Measurements from ENCODE around the gene MYO9B. TPM values are rescaled to one million over a fixed set of nuclear protein-coding genes. Genes with fewer than 3 reads are reported as not detected.
A peak's percentile ranks its signal among the peaks of the same experiment; 100 is the strongest.

MYO9B gene
- total RNA-seq, 1 experiment from 2014 or later: 94.3 TPM

DNA sequence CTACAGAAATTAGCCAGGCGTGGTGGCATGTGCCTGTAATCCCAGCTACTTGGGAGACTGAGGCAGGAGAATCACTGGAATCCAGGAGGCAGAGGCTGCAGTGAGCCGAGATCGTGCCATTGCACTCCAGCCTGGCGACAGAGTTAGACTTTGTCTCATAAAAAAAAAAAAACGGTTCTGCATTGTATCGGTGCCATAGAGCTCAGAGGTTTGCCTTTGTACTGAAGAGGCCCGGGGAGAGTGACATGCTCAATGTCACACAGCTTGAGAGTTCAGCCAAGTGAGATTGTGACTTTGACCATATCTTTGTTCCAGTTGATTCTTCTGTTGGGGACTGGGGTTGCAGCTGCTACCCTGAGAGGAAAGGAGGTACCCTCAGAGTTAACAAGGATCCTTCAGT is 4.7 kb upstream of the MYO9B start:
- Mint-ChIP-seq H3K36me3 (peaks cover 40% of the 10 kb centered on the region), H3K4me1 (peaks cover 39% of the 10 kb centered on the region), H3K27ac (no peak overlapping the region; the same call in 1 of the 2 replicates), H3K9me3 (no peaks in the 10 kb centered on the region), H3K4me3 (no peak overlapping the region), H3K27me3 (ENCODE audit: low read depth) (no peaks in the 10 kb centered on the region)
- DNase-seq (ENCODE audit: low spot score) (no peak), ATAC-seq (no peak)
- TF ChIP-seq, protein P1, sequence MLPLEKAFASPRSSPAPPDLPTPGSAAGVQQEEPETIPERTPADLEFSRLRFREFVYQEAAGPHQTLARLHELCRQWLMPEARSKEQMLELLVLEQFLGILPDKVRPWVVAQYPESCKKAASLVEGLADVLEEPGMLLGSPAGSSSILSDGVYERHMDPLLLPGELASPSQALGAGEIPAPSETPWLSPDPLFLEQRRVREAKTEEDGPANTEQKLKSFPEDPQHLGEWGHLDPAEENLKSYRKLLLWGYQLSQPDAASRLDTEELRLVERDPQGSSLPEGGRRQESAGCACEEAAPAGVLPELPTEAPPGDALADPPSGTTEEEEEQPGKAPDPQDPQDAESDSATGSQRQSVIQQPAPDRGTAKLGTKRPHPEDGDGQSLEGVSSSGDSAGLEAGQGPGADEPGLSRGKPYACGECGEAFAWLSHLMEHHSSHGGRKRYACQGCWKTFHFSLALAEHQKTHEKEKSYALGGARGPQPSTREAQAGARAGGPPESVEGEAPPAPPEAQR (CRISPR knock-in tag; IDR thresholded peaks at IDR 0.05): no peak
- TF ChIP-seq SMAD4 (CRISPR knock-in tag; IDR thresholded peaks at IDR 0.05) (no peak), RELA (CRISPR knock-in tag; IDR thresholded peaks at IDR 0.05; ENCODE audit: borderline replicate concordance) (no peak), OVOL2 (CRISPR knock-in tag; IDR thresholded peaks at IDR 0.05; ENCODE audit: borderline replicate concordance) (no peak), ZNF138 (CRISPR knock-in tag; conservative IDR thresholded peaks at IDR 0.05) (no peak), ELF4 (CRISPR knock-in tag; IDR thresholded peaks at IDR 0.05; ENCODE audit: low read depth) (no peak)
- TF ChIP-seq, protein P2, sequence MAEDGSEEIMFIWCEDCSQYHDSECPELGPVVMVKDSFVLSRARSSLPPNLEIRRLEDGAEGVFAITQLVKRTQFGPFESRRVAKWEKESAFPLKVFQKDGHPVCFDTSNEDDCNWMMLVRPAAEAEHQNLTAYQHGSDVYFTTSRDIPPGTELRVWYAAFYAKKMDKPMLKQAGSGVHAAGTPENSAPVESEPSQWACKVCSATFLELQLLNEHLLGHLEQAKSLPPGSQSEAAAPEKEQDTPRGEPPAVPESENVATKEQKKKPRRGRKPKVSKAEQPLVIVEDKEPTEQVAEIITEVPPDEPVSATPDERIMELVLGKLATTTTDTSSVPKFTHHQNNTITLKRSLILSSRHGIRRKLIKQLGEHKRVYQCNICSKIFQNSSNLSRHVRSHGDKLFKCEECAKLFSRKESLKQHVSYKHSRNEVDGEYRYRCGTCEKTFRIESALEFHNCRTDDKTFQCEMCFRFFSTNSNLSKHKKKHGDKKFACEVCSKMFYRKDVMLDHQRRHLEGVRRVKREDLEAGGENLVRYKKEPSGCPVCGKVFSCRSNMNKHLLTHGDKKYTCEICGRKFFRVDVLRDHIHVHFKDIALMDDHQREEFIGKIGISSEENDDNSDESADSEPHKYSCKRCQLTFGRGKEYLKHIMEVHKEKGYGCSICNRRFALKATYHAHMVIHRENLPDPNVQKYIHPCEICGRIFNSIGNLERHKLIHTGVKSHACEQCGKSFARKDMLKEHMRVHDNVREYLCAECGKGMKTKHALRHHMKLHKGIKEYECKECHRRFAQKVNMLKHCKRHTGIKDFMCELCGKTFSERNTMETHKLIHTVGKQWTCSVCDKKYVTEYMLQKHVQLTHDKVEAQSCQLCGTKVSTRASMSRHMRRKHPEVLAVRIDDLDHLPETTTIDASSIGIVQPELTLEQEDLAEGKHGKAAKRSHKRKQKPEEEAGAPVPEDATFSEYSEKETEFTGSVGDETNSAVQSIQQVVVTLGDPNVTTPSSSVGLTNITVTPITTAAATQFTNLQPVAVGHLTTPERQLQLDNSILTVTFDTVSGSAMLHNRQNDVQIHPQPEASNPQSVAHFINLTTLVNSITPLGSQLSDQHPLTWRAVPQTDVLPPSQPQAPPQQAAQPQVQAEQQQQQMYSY (CRISPR knock-in tag; IDR thresholded peaks at IDR 0.05): no peak
- TF ChIP-seq, protein P3, sequence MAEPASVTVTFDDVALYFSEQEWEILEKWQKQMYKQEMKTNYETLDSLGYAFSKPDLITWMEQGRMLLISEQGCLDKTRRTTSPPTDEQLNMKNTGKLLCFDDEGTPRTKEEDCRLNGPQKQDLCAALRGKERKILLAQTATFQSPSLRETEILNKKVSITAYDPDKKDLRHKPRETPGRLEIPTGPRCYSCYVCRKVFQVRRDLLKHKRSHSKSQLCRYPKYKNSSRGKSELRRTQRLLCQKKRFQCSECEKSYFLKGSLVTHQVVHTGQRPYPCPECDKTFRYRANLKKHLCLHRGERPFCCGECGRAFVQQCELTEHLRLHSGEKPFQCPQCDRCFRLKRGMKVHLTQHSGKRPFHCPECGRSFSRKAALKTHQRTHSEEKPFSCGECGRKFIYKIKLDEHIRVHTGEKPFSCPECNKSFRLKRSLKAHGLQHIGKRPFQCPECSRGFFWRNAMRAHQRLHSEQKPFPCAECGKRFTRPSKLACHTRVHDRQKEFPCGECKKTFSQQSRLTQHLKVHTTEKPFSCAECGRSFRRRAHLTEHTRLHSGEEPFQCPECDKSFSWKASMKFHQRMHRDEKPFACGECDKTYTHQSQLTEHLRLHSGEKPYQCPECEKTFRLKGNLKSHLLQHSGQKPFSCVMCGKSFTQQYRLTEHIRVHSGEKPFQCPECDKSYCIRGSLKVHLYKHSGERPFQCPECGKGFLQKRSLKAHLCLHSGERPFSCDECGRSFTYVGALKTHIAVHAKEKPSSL (CRISPR knock-in tag; conservative IDR thresholded peaks at IDR 0.05): no peak
- TF ChIP-seq, protein P4, sequence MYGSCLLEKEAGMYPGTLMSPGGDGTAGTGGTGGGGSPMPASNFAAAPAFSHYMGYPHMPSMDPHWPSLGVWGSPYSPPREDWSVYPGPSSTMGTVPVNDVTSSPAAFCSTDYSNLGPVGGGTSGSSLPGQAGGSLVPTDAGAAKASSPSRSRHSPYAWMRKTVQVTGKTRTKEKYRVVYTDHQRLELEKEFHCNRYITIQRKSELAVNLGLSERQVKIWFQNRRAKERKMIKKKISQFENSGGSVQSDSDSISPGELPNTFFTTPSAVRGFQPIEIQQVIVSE (CRISPR knock-in tag; IDR thresholded peaks at IDR 0.05; ENCODE audit: borderline replicate concordance): no peak
- CTCF ChIA-PET: interaction anchor here (0.6 kb wide), 1 partner anchor 959 kb away, joined by 3 read pairs; no protein-coding TSS in a partner anchor
- POLR2A ChIA-PET: no interaction called here

DNA sequence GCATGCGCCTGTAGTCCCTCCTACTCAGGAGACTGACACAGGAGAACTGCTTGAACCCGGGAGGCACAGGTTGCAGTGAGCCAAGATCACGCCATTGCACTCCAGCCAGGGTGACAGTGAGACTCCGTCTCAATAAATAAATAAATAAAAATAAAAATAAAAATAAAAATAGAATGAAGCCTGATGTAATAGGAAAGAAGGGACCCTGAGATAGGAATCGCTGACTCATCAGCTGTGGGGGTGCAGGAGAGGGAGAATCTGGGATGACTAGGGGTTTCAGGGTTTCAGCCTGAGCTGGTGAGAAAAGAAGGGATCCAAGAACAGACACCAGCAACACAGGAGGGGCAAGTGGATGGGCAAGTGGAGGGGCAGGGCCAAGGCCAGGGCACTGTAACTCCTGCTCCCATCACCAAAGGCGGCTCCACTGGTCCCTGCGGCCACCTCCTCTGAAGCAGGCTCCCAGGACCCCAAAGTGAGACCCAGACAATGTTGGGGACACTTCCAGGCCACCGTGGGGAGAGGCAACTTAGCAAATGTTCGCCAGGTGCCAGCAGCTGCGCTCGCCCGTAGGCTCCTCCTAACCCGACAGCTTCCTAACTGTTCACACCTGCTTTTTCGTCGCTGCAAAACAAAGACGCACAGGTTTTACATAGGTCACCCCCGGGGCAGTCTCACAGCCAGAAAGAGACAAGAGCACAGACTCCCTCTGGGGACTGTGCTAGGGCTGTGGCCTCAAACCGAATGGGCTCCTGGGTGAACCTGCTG is 1.5 kb upstream of the MYO9B start:
- Mint-ChIP-seq H3K4me1 (peaks cover 56% of the 10 kb centered on the region), H3K9me3 (no peaks in the 10 kb centered on the region), H3K4me3 (peak overlapping the region; percentile 98), H3K27ac (peak overlapping the region; percentile 94), H3K27me3 (ENCODE audit: low read depth) (peaks cover 2% of the 10 kb centered on the region; the same call in 1 of the 2 replicates), H3K36me3 (peaks cover 21% of the 10 kb centered on the region)
- ATAC-seq (no peak), DNase-seq (ENCODE audit: low spot score) (no peak)
- ChIA-PET POLR2A (interaction anchor here (0.6 kb wide), 1 partner anchor 140 kb away, joined by 4 read pairs; no protein-coding TSS in a partner anchor), CTCF (no interaction called here)
- TF ChIP-seq ZNF138 (CRISPR knock-in tag; conservative IDR thresholded peaks at IDR 0.05) (no peak), ETV6 (CRISPR knock-in tag; IDR thresholded peaks at IDR 0.05) (no peak), MYBL2 (CRISPR knock-in tag; IDR thresholded peaks at IDR 0.05) (no peak), HMGA2 (CRISPR knock-in tag; IDR thresholded peaks at IDR 0.05) (0 out of 2 replicates have a peak, but pooled peaks have one; percentile 13), TEAD4 (CRISPR knock-in tag; IDR thresholded peaks at IDR 0.05) (no peak), GTF2I (CRISPR knock-in tag; conservative IDR thresholded peaks at IDR 0.05) (no peak), KAT7 (CRISPR knock-in tag; IDR thresholded peaks at IDR 0.05; ENCODE audit: borderline replicate concordance) (no peak)
- TF ChIP-seq, protein P3 (CRISPR knock-in tag; conservative IDR thresholded peaks at IDR 0.05): no peak
- TF ChIP-seq, protein P5, sequence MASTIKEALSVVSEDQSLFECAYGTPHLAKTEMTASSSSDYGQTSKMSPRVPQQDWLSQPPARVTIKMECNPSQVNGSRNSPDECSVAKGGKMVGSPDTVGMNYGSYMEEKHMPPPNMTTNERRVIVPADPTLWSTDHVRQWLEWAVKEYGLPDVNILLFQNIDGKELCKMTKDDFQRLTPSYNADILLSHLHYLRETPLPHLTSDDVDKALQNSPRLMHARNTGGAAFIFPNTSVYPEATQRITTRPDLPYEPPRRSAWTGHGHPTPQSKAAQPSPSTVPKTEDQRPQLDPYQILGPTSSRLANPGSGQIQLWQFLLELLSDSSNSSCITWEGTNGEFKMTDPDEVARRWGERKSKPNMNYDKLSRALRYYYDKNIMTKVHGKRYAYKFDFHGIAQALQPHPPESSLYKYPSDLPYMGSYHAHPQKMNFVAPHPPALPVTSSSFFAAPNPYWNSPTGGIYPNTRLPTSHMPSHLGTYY (CRISPR knock-in tag; IDR thresholded peaks at IDR 0.05): no peak
- TF ChIP-seq, protein P6, sequence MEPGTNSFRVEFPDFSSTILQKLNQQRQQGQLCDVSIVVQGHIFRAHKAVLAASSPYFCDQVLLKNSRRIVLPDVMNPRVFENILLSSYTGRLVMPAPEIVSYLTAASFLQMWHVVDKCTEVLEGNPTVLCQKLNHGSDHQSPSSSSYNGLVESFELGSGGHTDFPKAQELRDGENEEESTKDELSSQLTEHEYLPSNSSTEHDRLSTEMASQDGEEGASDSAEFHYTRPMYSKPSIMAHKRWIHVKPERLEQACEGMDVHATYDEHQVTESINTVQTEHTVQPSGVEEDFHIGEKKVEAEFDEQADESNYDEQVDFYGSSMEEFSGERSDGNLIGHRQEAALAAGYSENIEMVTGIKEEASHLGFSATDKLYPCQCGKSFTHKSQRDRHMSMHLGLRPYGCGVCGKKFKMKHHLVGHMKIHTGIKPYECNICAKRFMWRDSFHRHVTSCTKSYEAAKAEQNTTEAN (CRISPR knock-in tag; IDR thresholded peaks at IDR 0.05): no peak
